Heart left ventricle (tissue), 13 donors: ENCODE results near the gene CAMTA1.

Experiments used
- POLR2A ChIP-seq, 2 donors: fragments of 450-650 bp; IDR thresholded peaks; one replicate each; pipeline ENCODE4 v1.6.1; 2017; ENCODE audit warnings: antibody characterized with exemption in 2 of 2, mild to moderate bottlenecking in 2 of 2, moderate library complexity in 2 of 2
- TF ChIP-seq, protein P1 (sequence below), 12 donors: fragments of 200-600 bp; sonication (generic) in 4 of 12; IDR thresholded peaks; one replicate each; pipeline versions ENCODE4 v1.5.0 to v1.8.0; 2018 to 2022; ENCODE audit warnings: antibody characterized with exemption in 12 of 12, mild to moderate bottlenecking in 5 of 12
- donor health status: ischemic (EF 13 %, LVEDD 7.1; RV severe dilation, severe dysfunction).
- donor health status: DM: no; HTN: yes; CAD: no.
- donor health status: DM: no; HTN: no; CAD: no.
- donor health status: ischemic (EF 25% LVEDD 6.9; RV normal size, moderate dysfunction).
- donor health status: ischemic (EF 25% LVEDD 5.7; RV mildly dilated, moderate dysfunction).
- donor health status: ischemic (EF 35%, LVEDD 5.7; RV mildly dilated, moderate dysfunction).
- donor health status: nonischemic (EF 11% LVEDD 7.7; RV severe dilation, severe dysfunction).
- donor health status: DM: yes; HTN: yes; CAD: no.
- donor health status: PGD.
- donor health status: ischemic (EF 29% LVEDD 5.4; RV normal size, mild dysfunction).
- donor health status: nonischemic (EF 23%, LVEDD 6.1; RV moderate dilation, normal function).

DNA sequence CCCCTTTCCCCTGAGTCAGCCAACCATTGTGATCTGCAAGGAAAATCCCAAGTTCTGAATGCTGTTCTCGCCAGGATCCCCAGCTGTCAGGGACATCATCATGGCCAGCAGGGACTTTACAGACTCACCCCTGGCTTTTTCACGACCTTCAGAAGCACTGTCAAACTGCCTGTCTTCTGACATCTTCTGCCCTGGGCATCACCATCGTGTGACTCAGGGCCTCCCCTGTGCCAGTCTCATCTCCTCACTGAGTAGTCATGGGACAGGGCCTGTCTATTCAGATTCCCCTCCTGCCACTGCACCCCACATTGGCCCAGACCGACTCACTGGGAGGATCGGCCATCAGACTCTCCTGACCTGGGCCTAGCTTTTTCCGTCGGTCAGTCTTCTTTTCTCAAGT is 913.4 kb downstream of the CAMTA1 start:
- TF ChIP-seq, protein P1, sequence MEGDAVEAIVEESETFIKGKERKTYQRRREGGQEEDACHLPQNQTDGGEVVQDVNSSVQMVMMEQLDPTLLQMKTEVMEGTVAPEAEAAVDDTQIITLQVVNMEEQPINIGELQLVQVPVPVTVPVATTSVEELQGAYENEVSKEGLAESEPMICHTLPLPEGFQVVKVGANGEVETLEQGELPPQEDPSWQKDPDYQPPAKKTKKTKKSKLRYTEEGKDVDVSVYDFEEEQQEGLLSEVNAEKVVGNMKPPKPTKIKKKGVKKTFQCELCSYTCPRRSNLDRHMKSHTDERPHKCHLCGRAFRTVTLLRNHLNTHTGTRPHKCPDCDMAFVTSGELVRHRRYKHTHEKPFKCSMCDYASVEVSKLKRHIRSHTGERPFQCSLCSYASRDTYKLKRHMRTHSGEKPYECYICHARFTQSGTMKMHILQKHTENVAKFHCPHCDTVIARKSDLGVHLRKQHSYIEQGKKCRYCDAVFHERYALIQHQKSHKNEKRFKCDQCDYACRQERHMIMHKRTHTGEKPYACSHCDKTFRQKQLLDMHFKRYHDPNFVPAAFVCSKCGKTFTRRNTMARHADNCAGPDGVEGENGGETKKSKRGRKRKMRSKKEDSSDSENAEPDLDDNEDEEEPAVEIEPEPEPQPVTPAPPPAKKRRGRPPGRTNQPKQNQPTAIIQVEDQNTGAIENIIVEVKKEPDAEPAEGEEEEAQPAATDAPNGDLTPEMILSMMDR (IDR thresholded peaks at IDR 0.05), result no peak
- TF ChIP-seq POLR2A (IDR thresholded peaks at IDR 0.05), result no peak
